ENCODE data around the gene MRM3.
"Not testable (repeated sequence)": the region's sequence is repeated elsewhere in the genome, so short reads cannot be mapped to it uniquely, and the experiment has no call there.

The MRM3 gene

GRCh38 chr17:797236-797840 is 15.2 kb downstream of the MRM3 start:
- no peak for DNase-seq

DNA sequence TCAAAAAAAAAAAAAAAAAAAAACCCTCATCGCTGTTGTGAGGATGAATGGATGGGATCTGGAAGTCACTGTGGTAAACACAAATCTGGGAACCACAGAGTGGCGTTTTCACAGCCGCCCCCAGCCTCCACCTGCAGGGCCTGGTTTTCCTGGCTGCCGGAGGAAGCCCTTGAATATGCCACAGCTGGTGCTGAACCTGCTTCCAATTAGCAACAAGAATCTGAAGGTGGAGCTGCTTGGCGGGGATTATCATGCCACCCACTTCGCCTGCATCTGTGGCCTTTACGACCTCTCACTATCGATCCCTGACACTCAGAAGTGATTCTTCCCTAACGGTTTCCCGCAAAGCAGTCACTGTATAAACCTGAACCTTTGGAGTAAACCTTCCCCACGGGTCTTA is 16.1 kb downstream of the MRM3 start:
- no peak for DNase-seq

GRCh38 chr17:799261-799660 is 17.1 kb downstream of the MRM3 start:
- no peak for DNase-seq

DNA sequence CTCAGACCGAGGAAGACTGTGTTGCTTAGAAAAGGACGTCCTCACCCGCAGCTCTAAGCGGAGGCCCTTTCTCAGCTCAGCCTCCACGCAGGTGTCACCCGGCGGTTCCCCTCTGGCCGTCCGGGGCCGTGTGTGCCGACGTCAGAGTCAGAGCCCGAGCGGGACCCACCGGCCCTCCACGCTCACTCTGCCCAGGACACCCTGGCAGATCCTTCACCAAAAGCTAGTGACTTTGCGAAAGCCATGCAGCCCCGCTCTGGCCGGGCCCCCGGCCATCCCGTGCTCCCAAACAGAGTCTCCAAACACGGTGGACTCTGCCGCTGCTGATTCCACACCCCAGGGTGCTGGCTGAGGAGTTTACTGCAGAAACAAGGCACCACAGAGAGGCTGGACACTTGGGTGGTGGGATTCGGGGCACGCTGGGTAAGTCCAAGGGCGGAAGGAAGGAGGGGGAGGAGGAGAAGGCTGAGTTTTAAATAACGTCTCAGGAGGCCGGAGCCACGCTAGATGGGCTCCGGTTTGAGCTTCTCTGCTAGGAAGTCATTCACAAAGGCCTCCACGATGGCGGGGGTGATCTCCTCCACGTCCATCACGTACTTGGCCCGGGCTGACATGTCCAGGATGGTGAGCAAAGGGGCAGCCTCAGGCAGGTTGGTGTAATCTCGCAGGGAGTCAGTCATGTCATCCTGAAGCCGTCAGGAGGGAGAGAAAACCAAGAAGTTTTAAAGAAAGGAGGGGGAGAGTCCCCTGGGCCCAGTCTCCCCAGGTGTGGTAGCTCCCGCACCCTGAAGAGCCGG is 18.5 kb downstream of the MRM3 start:
- DNase-seq, result no peak

- DNase-seq, result no peak
Observed at GRCh38 chr17:801660-802059, 19.5 kb downstream of the MRM3 start.

DNA sequence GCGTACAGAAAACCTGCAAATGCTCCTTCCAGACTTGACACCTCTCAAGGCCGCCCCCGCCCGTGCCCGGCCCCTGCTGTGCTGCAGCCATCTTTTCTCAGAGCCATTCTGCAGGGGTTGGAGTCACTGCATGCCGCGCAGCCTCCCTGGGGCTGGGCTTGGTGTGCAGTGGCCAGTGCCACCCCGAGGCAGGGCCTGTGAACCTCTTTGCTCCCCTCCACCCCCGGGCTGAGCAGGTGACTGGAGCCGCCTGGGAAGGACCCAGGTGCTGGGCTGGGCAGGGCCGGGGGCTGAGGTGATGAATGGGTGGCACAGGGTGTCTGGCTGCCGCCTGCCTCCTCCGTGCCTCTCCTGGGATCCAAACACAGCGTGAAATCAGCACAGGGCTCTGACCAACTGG is 20.3 kb downstream of the MRM3 start:
- no peak for DNase-seq

GRCh38 chr17:802901-803881 is 21.0 kb downstream of the MRM3 start:
- DNase-seq, result no peak

GRCh38 chr17:804541-805435 is 22.6 kb downstream of the MRM3 start:
- DNase-seq, result no peak

DNA sequence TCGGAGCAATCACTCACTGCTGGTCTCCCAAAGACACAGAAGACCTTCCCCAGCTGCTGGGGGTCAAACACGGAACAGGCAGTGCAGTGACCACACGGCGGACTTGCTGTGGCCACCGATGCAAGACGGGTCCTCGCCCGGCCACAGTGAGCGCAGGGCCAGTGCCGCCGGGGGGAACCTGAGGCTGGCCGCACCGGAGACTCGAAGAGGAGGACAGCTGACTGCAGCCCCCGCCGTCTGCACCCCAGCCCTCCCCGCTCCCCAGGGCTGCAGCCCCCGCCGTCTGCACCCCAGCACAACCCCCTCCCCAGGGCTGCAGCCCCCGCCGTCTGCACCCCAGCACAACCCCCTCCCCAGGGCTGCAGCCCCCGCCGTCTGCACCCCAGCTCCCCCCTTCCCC is 23.7 kb downstream of the MRM3 start:
- not testable (repeated sequence) for DNase-seq

DNA sequence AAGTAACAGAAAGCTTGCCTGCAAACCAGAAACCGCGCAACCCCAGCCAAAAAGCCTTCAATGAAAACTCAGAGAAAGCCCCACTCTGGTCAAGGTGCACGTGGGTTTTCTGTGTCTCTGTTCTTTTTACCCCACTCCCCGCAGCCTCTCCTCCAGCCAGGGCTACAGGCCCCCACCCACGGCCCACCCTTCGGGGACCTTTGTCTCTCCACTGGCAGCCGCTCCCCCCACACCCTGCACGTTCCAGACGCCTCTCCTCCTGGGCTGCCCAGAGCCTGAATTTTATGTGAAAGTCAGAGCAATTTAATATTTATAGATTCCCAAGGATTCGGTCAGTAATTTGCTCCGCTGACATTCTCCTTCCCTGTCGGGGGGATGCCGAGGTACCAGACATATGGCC is 24.2 kb downstream of the MRM3 start:
- no peak for DNase-seq

DNA sequence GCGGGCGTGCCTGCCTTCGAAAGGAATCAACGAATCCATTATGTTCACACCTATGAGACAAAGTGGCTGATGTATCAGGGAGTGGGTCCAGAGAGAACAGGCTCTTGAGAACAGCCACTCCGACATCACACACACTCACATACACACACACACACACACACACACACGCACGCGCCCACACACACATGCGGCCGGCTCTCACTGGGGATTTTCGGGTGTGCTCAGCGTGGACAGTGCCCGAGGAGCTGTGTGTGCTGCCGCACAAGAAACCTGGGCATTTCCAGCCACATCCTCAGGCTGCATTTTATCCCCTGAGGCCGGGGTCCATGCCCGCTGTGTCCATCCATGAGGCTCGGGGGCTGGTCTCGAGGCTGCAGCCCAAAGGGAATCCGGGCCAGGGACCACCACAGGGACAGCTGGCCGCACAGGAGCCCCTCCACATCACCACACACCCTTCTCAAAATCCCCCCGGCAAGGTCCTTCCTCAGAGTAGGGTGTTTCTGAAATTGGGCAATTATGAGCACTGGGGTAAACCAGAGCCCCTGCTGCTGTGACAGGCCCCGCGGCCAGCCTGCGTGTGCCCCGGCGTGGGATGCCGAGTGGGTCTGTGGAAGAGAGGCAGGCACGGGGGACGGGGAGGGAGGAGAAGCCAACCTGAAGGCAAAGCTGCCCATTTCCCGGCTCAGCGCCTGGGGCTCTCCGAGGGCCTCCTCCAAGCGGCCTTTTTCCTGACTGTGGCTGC is 24.8 kb downstream of the MRM3 start:
- no peak for DNase-seq

DNA sequence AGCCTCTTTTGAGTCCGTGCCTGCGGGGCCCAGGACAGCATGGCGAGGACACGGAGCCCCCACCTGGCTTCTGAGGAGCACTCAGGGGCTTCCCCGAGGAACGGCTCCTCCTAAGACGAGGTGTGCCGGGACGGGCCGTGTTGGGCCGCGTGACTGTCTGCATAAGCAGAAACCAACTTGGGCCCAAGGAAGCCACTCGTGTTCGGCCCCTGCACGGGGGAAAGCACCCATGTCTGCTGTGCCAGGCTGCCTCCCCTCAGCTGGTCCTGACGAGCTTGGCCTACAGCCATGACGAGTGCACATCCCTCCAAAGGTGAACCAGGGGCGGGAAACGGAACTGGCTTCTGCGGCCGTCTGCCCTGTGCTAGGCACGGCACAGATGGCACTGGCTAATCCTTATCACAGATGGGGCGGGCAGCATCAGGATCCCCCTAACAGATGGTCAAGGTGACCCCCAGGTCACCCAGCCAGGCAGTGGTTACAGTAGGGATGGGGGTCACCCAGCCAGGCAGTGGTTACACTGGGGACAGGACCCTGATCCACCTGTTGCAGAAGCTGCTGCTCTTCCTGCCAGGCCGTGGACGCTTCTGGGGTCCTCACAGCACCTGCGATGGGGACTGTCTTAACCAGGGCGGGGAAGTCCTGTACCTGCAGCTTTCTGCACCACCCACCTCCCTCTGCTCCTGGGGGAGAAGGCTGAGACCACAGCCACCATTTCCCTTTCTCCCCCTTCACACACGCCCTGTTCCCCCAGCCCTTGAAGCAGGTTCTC is 25.6 kb downstream of the MRM3 start:
- DNase-seq, result no peak

- DNase-seq, result no peak
Observed at GRCh38 chr17:811051-811784, 29.1 kb downstream of the MRM3 start.

DNA sequence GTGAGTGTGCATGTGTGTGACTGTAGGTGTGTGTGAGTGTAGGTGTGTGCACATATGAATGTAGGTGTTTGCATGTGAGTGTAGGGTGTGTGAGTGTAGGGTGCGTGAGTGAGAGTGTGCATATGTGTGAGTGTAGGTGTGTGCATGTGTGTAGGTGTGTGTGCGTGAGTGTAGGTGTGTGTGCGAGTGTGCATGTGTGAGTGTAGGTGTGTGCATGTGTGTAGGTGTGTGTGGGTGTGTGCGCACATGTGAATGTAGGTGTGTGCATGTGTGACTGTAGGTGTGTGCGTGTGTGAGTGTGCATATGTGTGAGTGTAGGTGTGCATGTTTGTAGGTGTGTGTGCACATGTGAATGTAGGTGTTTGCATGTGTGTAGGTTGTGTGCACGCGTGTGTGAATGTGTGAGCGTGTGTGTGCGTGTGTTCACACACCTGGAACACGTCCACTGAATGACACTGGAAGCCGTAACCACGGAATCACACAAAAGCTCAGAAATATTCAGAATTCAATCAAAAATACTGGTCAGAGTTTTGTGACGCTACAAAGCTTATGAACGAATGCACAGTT is 30.6 kb downstream of the MRM3 start:
- DNase-seq, result no peak

- DNase-seq, result no peak
Observed at GRCh38 chr17:814371-814770, 32.2 kb downstream of the MRM3 start.

GRCh38 chr17:819251-819650 is 37.1 kb downstream of the MRM3 start:
- DNase-seq, result no peak

DNA sequence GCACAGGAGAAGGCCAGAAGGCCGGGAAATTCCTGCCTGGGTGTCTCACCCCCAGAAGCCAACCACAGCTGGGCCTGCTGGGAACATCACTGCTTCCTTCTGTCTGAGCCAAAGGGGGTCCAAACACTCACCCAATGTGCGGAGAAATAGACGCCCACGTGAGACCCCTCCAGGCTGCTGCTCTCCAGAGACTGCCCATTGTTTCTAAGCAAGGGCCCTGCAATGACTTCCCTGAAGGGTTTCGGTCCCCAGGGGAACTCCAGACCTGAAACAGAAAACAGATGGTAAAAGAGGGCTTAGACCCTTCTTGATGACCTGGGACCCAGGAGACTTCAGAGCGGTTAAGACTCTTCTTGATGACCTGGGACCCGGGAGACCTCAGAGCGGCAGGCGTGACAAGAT is 41.3 kb downstream of the MRM3 start:
- no peak for DNase-seq

GRCh38 chr17:824378-824777 is 42.2 kb downstream of the MRM3 start:
- no peak for DNase-seq

- no peak for DNase-seq
Observed at GRCh38 chr17:825216-825615, 43.1 kb downstream of the MRM3 start.

DNA sequence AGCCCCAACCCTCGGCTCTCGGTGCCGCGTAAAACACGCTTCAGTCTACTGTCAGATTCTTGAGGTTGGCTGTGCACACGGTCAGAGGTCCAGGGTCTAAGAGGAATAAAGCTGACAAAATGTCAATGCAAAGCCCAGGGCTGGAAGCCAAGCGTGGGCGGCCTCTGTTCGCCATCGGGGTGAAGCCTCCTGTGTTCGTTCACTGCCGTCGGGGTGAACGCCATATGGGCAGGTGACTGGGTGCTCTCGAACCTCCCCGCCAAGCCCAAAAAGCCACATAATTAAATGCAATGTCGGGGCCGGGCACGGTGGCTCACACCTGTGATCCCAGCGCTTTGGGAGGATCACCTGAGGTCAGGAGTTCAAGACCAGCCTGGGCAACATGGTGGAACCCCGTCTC is 44.6 kb downstream of the MRM3 start:
- DNase-seq, result no peak
